Testis (tissue), 3 donors: ENCODE results near the gene NFATC1. TPM values are rescaled to one million over a fixed set of nuclear protein-coding genes. Genes with fewer than 3 reads are reported as not detected.

Experiments used
- DNase-seq: peaks from one replicate; pipeline ENCODE4 v3.0.0-alpha.2; 2019
- H3K27ac ChIP-seq, 2 donors: fragments of 200-600 bp; sonication (generic); one replicate each; pipeline ENCODE4 v1.5.1; 2019
- H3K27me3 ChIP-seq: fragments of 200-600 bp; sonication (generic); one replicate; pipeline ENCODE4 v1.5.1; 2019
- H3K36me3 ChIP-seq: fragments of 200-600 bp; sonication (generic); one replicate; pipeline ENCODE4 v1.5.1; 2017; ENCODE audit warnings: low read depth; ENCODE audit errors: missing control alignments
- H3K4me1 ChIP-seq: fragments of 200-600 bp; sonication (generic); one replicate; pipeline ENCODE4 v1.5.1; 2019
- H3K4me3 ChIP-seq, 2 donors: fragments of 200-600 bp; sonication (generic); one replicate each; pipeline ENCODE4 v1.5.1; 2017 to 2019
- H3K9me3 ChIP-seq: fragments of 200-600 bp; sonication (generic); one replicate; pipeline ENCODE4 v1.5.1; 2017
- POLR2A ChIP-seq: fragments of 450-650 bp; IDR thresholded peaks from one replicate; pipeline ENCODE4 v1.6.1; 2017; ENCODE audit warnings: antibody characterized with exemption, mild to moderate bottlenecking, moderate library complexity
- WGBS, 2 donors: methylation state at CpG; one replicate each; pipeline ENCODE4 v1.1.5; 2018; 5-methylcytosine and 5-hydroxymethylcytosine counted together
- intact Hi-C: fragments of 100-400 bp; cut with DNase I; formaldehyde crosslinking; loops from one replicate; pipeline ENCODE4 v1.15.1; 2023; ENCODE audit warnings: low total_unique reads
- polyA plus RNA-seq: library from polyadenylated mRNA; stranded (reverse); fragments of 350-450 nt; fragmentation: Illumina TruSeq; extraction: RNeasy Lipid Tissue Mini Kit (QIAGEN cat#74804); gene quantifications from one replicate; pipeline ENCODE4 v1.2.3, GENCODE V29; 2014; ENCODE audit warnings: low read depth, low replicate concordance; ENCODE audit not compliant: insufficient read depth
- total RNA-seq, 2 donors: library from RNA; depleted of rRNA; stranded (reverse); fragments of >200 nt; gene quantifications; one replicate each; pipeline ENCODE4 v1.2.3, GENCODE V29; 2016
- TF ChIP-seq, protein P1 (sequence below), 3 experiments: fragments of 450-650 bp in 2 of 3; fragments of 200-600 bp in 1 of 3; sonication (generic) in 1 of 3; IDR thresholded peaks; one replicate each; pipeline ENCODE4 v1.5.1; 2016 to 2019; ENCODE audit warnings: antibody characterized with exemption in 3 of 3, mild to moderate bottlenecking in 2 of 3, moderate library complexity in 1 of 3

The NFATC1 gene
- total and polyA plus RNA-seq, 3 donors from 2014 or later, result 22.2 to 28.1 (median 27.5) TPM

DNA sequence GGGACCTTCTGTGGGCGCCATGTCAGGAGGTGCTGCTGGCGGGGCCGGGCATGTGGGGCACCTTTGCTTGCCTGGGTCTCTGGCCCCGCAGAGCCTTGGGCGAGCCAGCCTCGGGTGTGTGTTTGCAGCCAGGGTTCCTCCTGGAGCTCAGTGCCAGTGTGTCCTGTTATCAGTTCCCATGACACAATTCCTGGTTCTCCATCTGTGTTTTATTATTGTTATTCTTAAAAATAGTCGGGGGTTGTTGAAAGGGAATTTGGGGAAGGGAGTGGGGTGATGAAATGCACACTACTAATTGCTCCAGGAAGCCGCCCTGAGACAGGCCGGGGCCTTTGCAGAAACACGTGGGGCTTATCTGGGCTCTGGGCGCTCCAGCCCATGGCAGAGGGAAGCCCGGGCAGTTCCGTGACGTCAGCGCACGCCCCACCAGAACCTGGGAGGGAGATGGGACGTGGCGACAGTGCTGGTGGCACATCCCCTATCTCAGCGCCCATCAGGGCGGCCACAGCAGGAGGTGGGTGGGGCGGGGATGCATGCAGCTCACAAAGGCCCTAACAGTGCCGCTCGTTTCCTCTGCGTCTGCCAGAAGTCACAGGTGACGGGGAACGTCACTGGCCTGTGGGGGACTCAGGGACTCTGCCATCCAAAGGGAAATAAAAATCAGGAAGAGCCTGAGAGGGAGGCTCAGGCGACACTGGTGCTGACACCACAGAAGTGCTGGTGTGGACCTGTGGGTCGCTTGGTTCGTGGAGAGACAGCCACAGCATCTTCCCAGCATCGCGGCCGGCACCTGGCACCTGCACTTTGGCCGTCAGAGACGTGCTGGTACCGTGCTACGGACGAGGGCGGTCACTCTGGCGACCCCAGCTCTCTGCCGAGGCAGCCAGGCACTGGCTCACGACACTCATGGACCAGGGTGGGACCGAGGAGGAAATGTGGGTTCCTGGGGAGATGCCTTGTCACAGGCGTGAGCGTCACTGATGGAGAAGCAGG is 131.0 kb downstream of the NFATC1 start:
- WGBS, 2 donors, result 89 to 91% methylated on average over 42 to 44 of the region's 44 CpGs
- Histone ChIP-seq H3K4me1 (peaks cover 3% of the 10 kb centered on the region), H3K4me3 (no peak overlapping the region), H3K27me3 (no peaks in the 10 kb centered on the region), H3K9me3 (no peaks in the 10 kb centered on the region), H3K27ac (no peak overlapping the region), H3K36me3 (no peaks in the 10 kb centered on the region)
- intact Hi-C loops, result loop anchor here (5.0 kb wide), 1 partner anchor 144 kb away; no protein-coding TSS in a partner anchor
- TF ChIP-seq POLR2A, result no peak
- TF ChIP-seq, protein P1, sequence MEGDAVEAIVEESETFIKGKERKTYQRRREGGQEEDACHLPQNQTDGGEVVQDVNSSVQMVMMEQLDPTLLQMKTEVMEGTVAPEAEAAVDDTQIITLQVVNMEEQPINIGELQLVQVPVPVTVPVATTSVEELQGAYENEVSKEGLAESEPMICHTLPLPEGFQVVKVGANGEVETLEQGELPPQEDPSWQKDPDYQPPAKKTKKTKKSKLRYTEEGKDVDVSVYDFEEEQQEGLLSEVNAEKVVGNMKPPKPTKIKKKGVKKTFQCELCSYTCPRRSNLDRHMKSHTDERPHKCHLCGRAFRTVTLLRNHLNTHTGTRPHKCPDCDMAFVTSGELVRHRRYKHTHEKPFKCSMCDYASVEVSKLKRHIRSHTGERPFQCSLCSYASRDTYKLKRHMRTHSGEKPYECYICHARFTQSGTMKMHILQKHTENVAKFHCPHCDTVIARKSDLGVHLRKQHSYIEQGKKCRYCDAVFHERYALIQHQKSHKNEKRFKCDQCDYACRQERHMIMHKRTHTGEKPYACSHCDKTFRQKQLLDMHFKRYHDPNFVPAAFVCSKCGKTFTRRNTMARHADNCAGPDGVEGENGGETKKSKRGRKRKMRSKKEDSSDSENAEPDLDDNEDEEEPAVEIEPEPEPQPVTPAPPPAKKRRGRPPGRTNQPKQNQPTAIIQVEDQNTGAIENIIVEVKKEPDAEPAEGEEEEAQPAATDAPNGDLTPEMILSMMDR (IDR thresholded peaks at IDR 0.05), result no peak
- no peak for DNase-seq

GRCh38 chr18:79527656-79528315 is 132.1 kb downstream of the NFATC1 start:
- Histone ChIP-seq H3K27me3 (no peaks in the 10 kb centered on the region), H3K9me3 (no peaks in the 10 kb centered on the region), H3K36me3 (no peaks in the 10 kb centered on the region), H3K4me1 (peaks cover 3% of the 10 kb centered on the region), H3K27ac (no peak overlapping the region), H3K4me3 (no peak overlapping the region)
- WGBS, 2 donors, result 90 to 92% methylated on average over 16 of the region's 16 CpGs
- no peak for DNase-seq
- intact Hi-C loops, result loop anchor here (5.0 kb wide), 1 partner anchor 145 kb away; no protein-coding TSS in a partner anchor
- TF ChIP-seq, protein P1 (IDR thresholded peaks at IDR 0.05), result no peak
- no peak for TF ChIP-seq POLR2A

- no peak for DNase-seq
- no peak overlapping the region for H3K4me3 ChIP-seq
- no peaks in the 10 kb centered on the region for H3K36me3 ChIP-seq
- no peaks in the 10 kb centered on the region for H3K27me3 ChIP-seq
- intact Hi-C loops, result loop anchor here (5.0 kb wide), 1 partner anchor 146 kb away; no protein-coding TSS in a partner anchor
- H3K4me1 ChIP-seq, result peaks cover 3% of the 10 kb centered on the region
- H3K9me3 ChIP-seq, result no peaks in the 10 kb centered on the region
- WGBS, 2 donors, result 92 to 95% methylated on average over 17 of the region's 17 CpGs
- H3K27ac ChIP-seq, result no peak overlapping the region
- TF ChIP-seq POLR2A, result no peak
- TF ChIP-seq, protein P1 (IDR thresholded peaks at IDR 0.05), result no peak
These were observed 132.6 kb downstream of the NFATC1 start for GRCh38 chr18:79528316-79528695.

- no peaks in the 10 kb centered on the region for H3K27me3 ChIP-seq
- H3K4me3 ChIP-seq, result no peak overlapping the region
- peaks cover 3% of the 10 kb centered on the region for H3K4me1 ChIP-seq
- TF ChIP-seq, protein P1 (IDR thresholded peaks at IDR 0.05), result peak; percentile 81 to 88 (median 87)
- no peak for TF ChIP-seq POLR2A
- intact Hi-C loops, result loop anchor here (5.0 kb wide), 1 partner anchor 147 kb away; no protein-coding TSS in a partner anchor
- peak; percentile 83 for DNase-seq
- WGBS, 2 donors, result 56 to 65% methylated on average over 26 of the region's 26 CpGs
- no peaks in the 10 kb centered on the region for H3K36me3 ChIP-seq
- H3K9me3 ChIP-seq, result no peaks in the 10 kb centered on the region
- no peak overlapping the region for H3K27ac ChIP-seq
These were observed 133.1 kb downstream of the NFATC1 start for GRCh38 chr18:79528846-79529245.
